Measurements from ENCODE around the gene IL36B. TPM values are rescaled to one million over a fixed set of nuclear protein-coding genes. Genes with fewer than 3 reads are reported as not detected.

The IL36B gene
- total RNA-seq, 4 donors from 2014 or later: 1.5 to 1.7 TPM; not detected in 2

DNA sequence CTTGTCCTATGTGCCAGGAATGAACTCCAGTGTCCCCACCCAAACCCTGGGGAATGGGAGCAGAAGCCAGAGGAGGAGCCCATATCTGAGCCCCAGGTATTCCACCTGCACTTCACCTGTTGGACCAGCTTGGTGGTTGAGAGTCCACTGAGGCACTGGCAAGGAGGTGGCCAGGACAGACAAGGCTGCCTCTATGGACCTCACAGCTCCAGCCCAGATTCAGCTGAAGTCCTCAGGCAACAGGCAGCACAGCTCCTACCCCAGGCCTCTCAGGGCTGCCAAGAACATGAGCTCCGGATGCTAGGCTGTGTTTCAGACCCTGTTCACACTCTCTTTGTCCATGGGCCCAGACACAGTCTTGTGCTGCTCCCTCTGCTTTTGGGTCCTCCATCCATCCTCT lies 12.2 kb upstream of the IL36B start:
- TF ChIP-seq, protein P1, sequence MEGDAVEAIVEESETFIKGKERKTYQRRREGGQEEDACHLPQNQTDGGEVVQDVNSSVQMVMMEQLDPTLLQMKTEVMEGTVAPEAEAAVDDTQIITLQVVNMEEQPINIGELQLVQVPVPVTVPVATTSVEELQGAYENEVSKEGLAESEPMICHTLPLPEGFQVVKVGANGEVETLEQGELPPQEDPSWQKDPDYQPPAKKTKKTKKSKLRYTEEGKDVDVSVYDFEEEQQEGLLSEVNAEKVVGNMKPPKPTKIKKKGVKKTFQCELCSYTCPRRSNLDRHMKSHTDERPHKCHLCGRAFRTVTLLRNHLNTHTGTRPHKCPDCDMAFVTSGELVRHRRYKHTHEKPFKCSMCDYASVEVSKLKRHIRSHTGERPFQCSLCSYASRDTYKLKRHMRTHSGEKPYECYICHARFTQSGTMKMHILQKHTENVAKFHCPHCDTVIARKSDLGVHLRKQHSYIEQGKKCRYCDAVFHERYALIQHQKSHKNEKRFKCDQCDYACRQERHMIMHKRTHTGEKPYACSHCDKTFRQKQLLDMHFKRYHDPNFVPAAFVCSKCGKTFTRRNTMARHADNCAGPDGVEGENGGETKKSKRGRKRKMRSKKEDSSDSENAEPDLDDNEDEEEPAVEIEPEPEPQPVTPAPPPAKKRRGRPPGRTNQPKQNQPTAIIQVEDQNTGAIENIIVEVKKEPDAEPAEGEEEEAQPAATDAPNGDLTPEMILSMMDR (IDR thresholded peaks at IDR 0.05): no peak
- TF ChIP-seq POLR2A (IDR thresholded peaks at IDR 0.05): no peak
- Histone ChIP-seq H3K27me3 (no peaks in the 10 kb centered on the region), H3K4me1 (peaks cover 0 to 17% (median 0%) of the 10 kb centered on the region in 3 donors), H3K9me3 (no peaks in the 10 kb centered on the region), H3K4me3 (no peak overlapping the region), H3K27ac (no peak overlapping the region), H3K36me3 (no peaks in the 10 kb centered on the region)
- DNase-seq: no peak
- WGBS, 2 donors: 73 to 86% methylated on average over 1 of the region's 1 CpG
- intact Hi-C loops (cut with DNase I): no loop called here

DNA sequence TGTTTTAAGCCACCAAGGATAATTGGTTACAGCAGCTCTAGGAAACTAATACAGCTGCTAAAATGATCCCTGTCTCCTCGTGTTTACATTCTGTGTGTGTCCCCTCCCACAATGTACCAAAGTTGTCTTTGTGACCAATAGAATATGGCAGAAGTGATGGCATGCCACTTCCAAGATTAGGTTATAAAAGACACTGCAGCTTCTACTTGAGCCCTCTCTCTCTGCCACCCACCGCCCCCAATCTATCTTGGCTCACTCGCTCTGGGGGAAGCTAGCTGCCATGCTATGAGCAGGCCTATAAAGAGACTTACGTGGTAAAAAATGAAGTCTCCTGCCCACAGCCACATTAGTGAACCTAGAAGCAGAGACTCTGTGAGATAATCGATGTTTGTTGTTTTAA lies 11.6 kb upstream of the IL36B start:
- TF ChIP-seq, protein P1 (IDR thresholded peaks at IDR 0.05): no peak
- TF ChIP-seq POLR2A (IDR thresholded peaks at IDR 0.05): no peak
- DNase-seq: no peak
- Histone ChIP-seq H3K9me3 (no peaks in the 10 kb centered on the region), H3K27me3 (no peaks in the 10 kb centered on the region), H3K27ac (no peak overlapping the region), H3K4me1 (peaks cover 0 to 13% (median 0%) of the 10 kb centered on the region in 3 donors), H3K4me3 (no peak overlapping the region), H3K36me3 (no peaks in the 10 kb centered on the region)
- intact Hi-C loops (cut with DNase I): no loop called here
- WGBS, 2 donors: 73 to 86% methylated on average over 5 of the region's 5 CpGs

DNA sequence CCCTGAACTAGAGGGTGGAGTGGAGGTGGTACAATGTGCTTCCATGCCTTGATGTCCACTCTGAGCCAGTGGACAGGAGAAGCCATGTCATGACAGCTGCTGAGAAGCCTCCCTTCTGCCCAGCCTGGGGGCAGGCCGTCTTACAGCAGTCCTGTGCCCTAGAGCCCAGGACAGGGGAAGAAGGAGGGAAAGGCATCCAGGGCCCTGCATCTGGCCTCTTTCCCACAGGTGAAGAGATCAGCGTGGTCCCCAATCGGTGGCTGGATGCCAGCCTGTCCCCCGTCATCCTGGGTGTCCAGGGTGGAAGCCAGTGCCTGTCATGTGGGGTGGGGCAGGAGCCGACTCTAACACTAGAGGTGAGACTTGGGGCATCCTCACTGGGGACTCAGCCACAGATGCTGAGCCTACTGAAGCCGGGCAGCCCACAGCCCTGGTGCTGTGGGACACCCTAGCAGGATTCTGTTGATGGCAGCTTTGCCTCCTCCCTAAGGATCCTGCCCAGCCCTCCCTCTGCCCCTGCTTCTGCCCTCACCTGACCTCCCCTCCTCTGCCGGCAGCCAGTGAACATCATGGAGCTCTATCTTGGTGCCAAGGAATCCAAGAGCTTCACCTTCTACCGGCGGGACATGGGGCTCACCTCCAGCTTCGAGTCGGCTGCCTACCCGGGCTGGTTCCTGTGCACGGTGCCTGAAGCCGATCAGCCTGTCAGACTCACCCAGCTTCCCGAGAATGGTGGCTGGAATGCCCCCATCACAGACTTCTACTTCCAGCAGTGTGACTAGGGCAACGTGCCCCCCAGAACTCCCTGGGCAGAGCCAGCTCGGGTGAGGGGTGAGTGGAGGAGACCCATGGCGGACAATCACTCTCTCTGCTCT lies 9.5 kb upstream of the IL36B start:
- H3K4me1 ChIP-seq: peaks cover 0 to 22% (median 0%) of the 10 kb centered on the region in 3 donors
- H3K27me3 ChIP-seq: no peaks in the 10 kb centered on the region
- intact Hi-C loops (cut with DNase I): no loop called here
- H3K36me3 ChIP-seq: no peaks in the 10 kb centered on the region
- TF ChIP-seq, protein P1 (IDR thresholded peaks at IDR 0.05): no peak
- TF ChIP-seq POLR2A (IDR thresholded peaks at IDR 0.05): no peak
- no peak overlapping the region for H3K27ac ChIP-seq
- H3K4me3 ChIP-seq: no peak overlapping the region
- no peak for DNase-seq
- H3K9me3 ChIP-seq: no peaks in the 10 kb centered on the region
- WGBS, 2 donors: 73 to 86% methylated on average over 5 to 9 of the region's 18 CpGs

DNA sequence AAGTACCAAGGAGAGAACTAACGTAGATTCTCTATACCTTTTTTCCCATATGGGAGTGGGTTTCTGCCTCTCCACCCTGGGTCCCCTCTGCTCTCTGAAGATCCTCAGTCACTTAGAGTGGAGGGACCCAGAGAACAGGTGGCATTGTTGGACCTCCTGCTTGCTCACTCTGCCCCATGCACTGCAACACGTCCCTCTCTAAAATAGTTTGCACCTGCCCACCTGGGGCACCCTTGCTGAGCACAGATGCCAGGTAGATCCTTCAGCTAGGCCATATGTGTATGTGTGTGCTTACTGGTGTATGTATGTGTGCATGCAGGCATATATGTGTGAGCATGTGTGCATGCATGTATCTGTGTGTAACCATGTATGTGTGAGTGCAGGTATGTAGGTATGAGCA lies 8.6 kb upstream of the IL36B start:
- Histone ChIP-seq H3K4me3 (no peak overlapping the region), H3K27ac (no peak overlapping the region), H3K4me1 (peaks cover 0 to 22% (median 0%) of the 10 kb centered on the region in 3 donors), H3K36me3 (no peaks in the 10 kb centered on the region), H3K9me3 (peaks cover 0 to 3% (median 0%) of the 10 kb centered on the region in 3 donors), H3K27me3 (no peaks in the 10 kb centered on the region)
- DNase-seq: no peak
- 100% methylated on average over 1 of the region's 2 CpGs for WGBS, 2 donors
- TF ChIP-seq POLR2A (IDR thresholded peaks at IDR 0.05): no peak
- TF ChIP-seq, protein P1 (IDR thresholded peaks at IDR 0.05): no peak
- intact Hi-C loops (cut with DNase I): no loop called here

DNA sequence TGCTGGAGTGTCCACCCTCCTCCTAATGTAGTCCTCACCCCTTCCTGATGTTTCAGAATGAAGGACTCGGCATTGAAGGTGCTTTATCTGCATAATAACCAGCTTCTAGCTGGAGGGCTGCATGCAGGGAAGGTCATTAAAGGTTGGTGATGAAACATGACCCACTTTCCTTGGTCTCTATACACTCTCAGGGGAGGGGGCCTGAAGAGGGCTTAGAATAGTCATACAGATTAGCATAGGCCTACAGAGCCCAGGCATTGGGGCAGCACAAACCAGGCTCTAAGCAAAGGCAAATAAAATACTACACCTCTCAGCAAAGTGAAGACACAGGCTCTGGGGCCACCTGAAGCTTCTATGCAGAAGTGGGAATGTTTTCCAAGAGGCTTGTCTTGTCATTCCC lies 8.1 kb upstream of the IL36B start:
- Histone ChIP-seq H3K27ac (no peak overlapping the region), H3K9me3 (peaks cover 0 to 8% (median 0%) of the 10 kb centered on the region in 3 donors), H3K27me3 (no peaks in the 10 kb centered on the region), H3K4me3 (no peak overlapping the region), H3K4me1 (peaks cover 0 to 22% (median 0%) of the 10 kb centered on the region in 3 donors), H3K36me3 (no peaks in the 10 kb centered on the region)
- intact Hi-C loops (cut with DNase I): no loop called here
- no peak for DNase-seq
- 44% methylated on average over 1 of the region's 1 CpG; no CpG with 5 or more reads in 1 of the 2 donors for WGBS, 2 donors
- TF ChIP-seq POLR2A (IDR thresholded peaks at IDR 0.05): no peak
- TF ChIP-seq, protein P1 (IDR thresholded peaks at IDR 0.05): no peak
